IPS-18a (cell line): Measurements from ENCODE around the gene TRABD2B.

Experiments
- H3K27ac ChIP-seq: one replicate; pipeline ENCODE4 v1.5.1; 2013; ENCODE audit warnings: low read length
- H3K27me3 ChIP-seq: one replicate; pipeline ENCODE4 v1.6.1; 2013; ENCODE audit warnings: mild to moderate bottlenecking, low read length; ENCODE audit not compliant: control insufficient read depth, insufficient read depth
- H3K36me3 ChIP-seq: one replicate; pipeline ENCODE4 v1.6.1; 2013; ENCODE audit warnings: low read depth, low read length; ENCODE audit not compliant: control insufficient read depth
- H3K4me1 ChIP-seq: one replicate; pipeline ENCODE4 v1.6.1; 2013; ENCODE audit warnings: low read depth, low read length; ENCODE audit not compliant: control insufficient read depth
- H3K4me3 ChIP-seq: one replicate; pipeline ENCODE4 v1.5.1; 2013; ENCODE audit warnings: low read length
- H3K9ac ChIP-seq: one replicate; pipeline ENCODE4 v1.6.1; 2013; ENCODE audit warnings: mild to moderate bottlenecking, low read length, moderate library complexity
- H3K9me3 ChIP-seq: one replicate; pipeline ENCODE4 v1.6.1; 2013; ENCODE audit warnings: low read depth, low read length; ENCODE audit not compliant: control insufficient read depth

Gene TRABD2B

GRCh38 chr1:47838562-47839432 lies 158.4 kb downstream of the TRABD2B start:
- no peaks in the 10 kb centered on the region for H3K9me3 ChIP-seq
- H3K27ac ChIP-seq = no peak overlapping the region
- H3K9ac ChIP-seq = no peak overlapping the region
- no peak overlapping the region for H3K4me3 ChIP-seq
- peaks cover 12% of the 10 kb centered on the region for H3K4me1 ChIP-seq
- no peaks in the 10 kb centered on the region for H3K27me3 ChIP-seq
- no peaks in the 10 kb centered on the region for H3K36me3 ChIP-seq

- H3K27ac ChIP-seq = no peak overlapping the region
- no peak overlapping the region for H3K4me3 ChIP-seq
- peaks cover 7% of the 10 kb centered on the region for H3K4me1 ChIP-seq
- H3K9ac ChIP-seq = no peak overlapping the region
- no peaks in the 10 kb centered on the region for H3K9me3 ChIP-seq
- no peaks in the 10 kb centered on the region for H3K36me3 ChIP-seq
- no peaks in the 10 kb centered on the region for H3K27me3 ChIP-seq
Measured at GRCh38 chr1:47837866-47838561, 159.2 kb downstream of the TRABD2B start.

GRCh38 chr1:47837056-47837830 lies 159.9 kb downstream of the TRABD2B start:
- no peaks in the 10 kb centered on the region for H3K4me1 ChIP-seq
- H3K27ac ChIP-seq = no peak overlapping the region
- H3K4me3 ChIP-seq = no peak overlapping the region
- H3K27me3 ChIP-seq = no peaks in the 10 kb centered on the region
- no peak overlapping the region for H3K9ac ChIP-seq
- no peaks in the 10 kb centered on the region for H3K36me3 ChIP-seq
- H3K9me3 ChIP-seq = no peaks in the 10 kb centered on the region

- no peaks in the 10 kb centered on the region for H3K27me3 ChIP-seq
- no peak overlapping the region for H3K4me3 ChIP-seq
- H3K9ac ChIP-seq = no peak overlapping the region
- no peaks in the 10 kb centered on the region for H3K36me3 ChIP-seq
- no peaks in the 10 kb centered on the region for H3K9me3 ChIP-seq
- no peak overlapping the region for H3K27ac ChIP-seq
- H3K4me1 ChIP-seq = peaks cover 8% of the 10 kb centered on the region
Measured at GRCh38 chr1:47835409-47835808, 161.8 kb downstream of the TRABD2B start.

GRCh38 chr1:47834326-47834725 lies 162.9 kb downstream of the TRABD2B start:
- no peak overlapping the region for H3K9ac ChIP-seq
- no peak overlapping the region for H3K4me3 ChIP-seq
- H3K27me3 ChIP-seq = no peaks in the 10 kb centered on the region
- peaks cover 8% of the 10 kb centered on the region for H3K4me1 ChIP-seq
- H3K9me3 ChIP-seq = no peaks in the 10 kb centered on the region
- no peak overlapping the region for H3K27ac ChIP-seq
- H3K36me3 ChIP-seq = no peaks in the 10 kb centered on the region

GRCh38 chr1:47830641-47831333 lies 166.4 kb downstream of the TRABD2B start:
- Histone ChIP-seq H3K4me3 (no peak overlapping the region), H3K9me3 (no peaks in the 10 kb centered on the region), H3K27me3 (no peaks in the 10 kb centered on the region), H3K9ac (no peak overlapping the region), H3K4me1 (peaks cover 8% of the 10 kb centered on the region), H3K27ac (no peak overlapping the region), H3K36me3 (no peaks in the 10 kb centered on the region)

- Histone ChIP-seq H3K9me3 (no peaks in the 10 kb centered on the region), H3K27ac (no peak overlapping the region), H3K4me1 (peaks cover 8% of the 10 kb centered on the region), H3K4me3 (no peak overlapping the region), H3K27me3 (no peaks in the 10 kb centered on the region), H3K36me3 (no peaks in the 10 kb centered on the region), H3K9ac (no peak overlapping the region)
Measured at GRCh38 chr1:47830021-47830420, 167.2 kb downstream of the TRABD2B start.

GRCh38 chr1:47828978-47829377 lies 168.2 kb downstream of the TRABD2B start:
- Histone ChIP-seq H3K4me3 (no peak overlapping the region), H3K9me3 (no peaks in the 10 kb centered on the region), H3K9ac (no peak overlapping the region), H3K27me3 (no peaks in the 10 kb centered on the region), H3K4me1 (peaks cover 8% of the 10 kb centered on the region), H3K36me3 (no peaks in the 10 kb centered on the region), H3K27ac (no peak overlapping the region)

- H3K4me1 ChIP-seq = peaks cover 8% of the 10 kb centered on the region
- H3K9me3 ChIP-seq = no peaks in the 10 kb centered on the region
- no peak overlapping the region for H3K27ac ChIP-seq
- H3K4me3 ChIP-seq = no peak overlapping the region
- H3K27me3 ChIP-seq = no peaks in the 10 kb centered on the region
- no peaks in the 10 kb centered on the region for H3K36me3 ChIP-seq
- no peak overlapping the region for H3K9ac ChIP-seq
Measured at GRCh38 chr1:47827109-47827508, 170.1 kb downstream of the TRABD2B start.

GRCh38 chr1:47824716-47825115 lies 172.5 kb downstream of the TRABD2B start:
- H3K27me3 ChIP-seq = no peaks in the 10 kb centered on the region
- H3K9me3 ChIP-seq = no peaks in the 10 kb centered on the region
- H3K4me1 ChIP-seq = no peaks in the 10 kb centered on the region
- no peak overlapping the region for H3K4me3 ChIP-seq
- no peaks in the 10 kb centered on the region for H3K36me3 ChIP-seq
- no peak overlapping the region for H3K27ac ChIP-seq
- no peak overlapping the region for H3K9ac ChIP-seq

- Histone ChIP-seq H3K27ac (no peak overlapping the region), H3K4me1 (no peaks in the 10 kb centered on the region), H3K4me3 (no peak overlapping the region), H3K36me3 (no peaks in the 10 kb centered on the region), H3K9ac (no peak overlapping the region), H3K27me3 (no peaks in the 10 kb centered on the region), H3K9me3 (no peaks in the 10 kb centered on the region)
Measured at GRCh38 chr1:47824297-47824696, 172.9 kb downstream of the TRABD2B start.
